ENCODE results near the gene CIROP.

The CIROP gene

DNA sequence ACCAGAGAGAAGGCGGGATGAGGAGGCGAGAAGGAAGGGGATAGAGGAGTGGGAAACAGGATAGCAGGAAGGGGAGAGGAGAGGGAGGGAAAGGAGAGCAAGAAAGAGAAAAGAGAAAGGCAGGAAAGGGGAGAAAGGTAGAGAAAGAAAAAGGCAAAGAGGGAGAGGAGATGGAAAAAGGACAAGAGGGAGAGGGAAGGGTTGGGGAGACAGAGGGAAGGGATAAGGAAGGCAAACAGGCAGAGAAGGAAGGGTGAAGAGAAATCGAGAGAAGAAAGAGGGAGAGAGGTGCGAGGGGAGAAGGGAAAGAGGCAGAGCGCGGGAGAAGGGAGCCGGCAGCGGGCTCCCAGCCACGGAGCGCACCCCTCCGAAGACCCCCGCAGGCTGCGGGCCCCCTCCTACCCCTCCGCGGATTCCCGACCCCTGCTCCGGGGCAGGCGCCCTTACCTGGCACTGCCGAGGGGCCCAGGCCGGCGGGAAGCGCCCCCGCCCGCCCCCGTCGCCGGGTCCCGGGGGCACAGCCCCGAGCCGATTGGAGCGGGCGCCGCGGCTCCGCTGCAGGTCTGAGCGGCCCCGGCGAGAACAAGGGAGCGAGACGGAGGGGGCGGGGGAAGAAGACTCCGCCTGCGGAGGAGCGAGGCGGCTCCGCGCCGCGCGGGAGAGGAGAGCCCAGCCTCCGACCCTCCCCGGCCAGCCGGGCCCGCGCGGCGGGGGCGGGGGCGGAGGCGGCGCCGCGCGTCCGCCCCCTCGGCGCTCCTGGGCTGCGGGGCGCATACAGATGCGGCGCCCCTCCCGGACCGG is 47.6 kb downstream of the CIROP start, which contains the start of gene CDH24:
CDH24 (minus strand) TSS at position 565 of the 801 bp plus-strand sequence. CDS start 1,787 bp downstream, outside the sequence.
- DNase-seq (ENCODE audit: low spot score) (peak; percentile 89), ATAC-seq (ENCODE audit: low read depth) (peak; percentile 64)
- H3K4me1 ChIP-seq (ENCODE audit: insufficient read depth, poor library complexity, severe bottlenecking): peaks cover 6% of the 10 kb centered on the region
- TF ChIP-seq, protein P1, sequence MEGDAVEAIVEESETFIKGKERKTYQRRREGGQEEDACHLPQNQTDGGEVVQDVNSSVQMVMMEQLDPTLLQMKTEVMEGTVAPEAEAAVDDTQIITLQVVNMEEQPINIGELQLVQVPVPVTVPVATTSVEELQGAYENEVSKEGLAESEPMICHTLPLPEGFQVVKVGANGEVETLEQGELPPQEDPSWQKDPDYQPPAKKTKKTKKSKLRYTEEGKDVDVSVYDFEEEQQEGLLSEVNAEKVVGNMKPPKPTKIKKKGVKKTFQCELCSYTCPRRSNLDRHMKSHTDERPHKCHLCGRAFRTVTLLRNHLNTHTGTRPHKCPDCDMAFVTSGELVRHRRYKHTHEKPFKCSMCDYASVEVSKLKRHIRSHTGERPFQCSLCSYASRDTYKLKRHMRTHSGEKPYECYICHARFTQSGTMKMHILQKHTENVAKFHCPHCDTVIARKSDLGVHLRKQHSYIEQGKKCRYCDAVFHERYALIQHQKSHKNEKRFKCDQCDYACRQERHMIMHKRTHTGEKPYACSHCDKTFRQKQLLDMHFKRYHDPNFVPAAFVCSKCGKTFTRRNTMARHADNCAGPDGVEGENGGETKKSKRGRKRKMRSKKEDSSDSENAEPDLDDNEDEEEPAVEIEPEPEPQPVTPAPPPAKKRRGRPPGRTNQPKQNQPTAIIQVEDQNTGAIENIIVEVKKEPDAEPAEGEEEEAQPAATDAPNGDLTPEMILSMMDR (IDR thresholded peaks at IDR 0.05; ENCODE audit: poor library complexity, severe bottlenecking): no peak
- no peaks in the 10 kb centered on the region for H3K9me3 ChIP-seq (ENCODE audit: severe bottlenecking)
- peak within 1 kb of the TSS; percentile 73 for H3K27ac ChIP-seq (ENCODE audit: poor library complexity, severe bottlenecking)
- no peaks in the 10 kb centered on the region for H3K27me3 ChIP-seq (ENCODE audit: insufficient read depth, poor library complexity, severe bottlenecking)
- peak within 1 kb of the TSS; percentile 76 for H3K4me3 ChIP-seq (ENCODE audit: severe bottlenecking)
- H3K36me3 ChIP-seq (ENCODE audit: low read depth): peaks cover 35% of the 10 kb centered on the region

DNA sequence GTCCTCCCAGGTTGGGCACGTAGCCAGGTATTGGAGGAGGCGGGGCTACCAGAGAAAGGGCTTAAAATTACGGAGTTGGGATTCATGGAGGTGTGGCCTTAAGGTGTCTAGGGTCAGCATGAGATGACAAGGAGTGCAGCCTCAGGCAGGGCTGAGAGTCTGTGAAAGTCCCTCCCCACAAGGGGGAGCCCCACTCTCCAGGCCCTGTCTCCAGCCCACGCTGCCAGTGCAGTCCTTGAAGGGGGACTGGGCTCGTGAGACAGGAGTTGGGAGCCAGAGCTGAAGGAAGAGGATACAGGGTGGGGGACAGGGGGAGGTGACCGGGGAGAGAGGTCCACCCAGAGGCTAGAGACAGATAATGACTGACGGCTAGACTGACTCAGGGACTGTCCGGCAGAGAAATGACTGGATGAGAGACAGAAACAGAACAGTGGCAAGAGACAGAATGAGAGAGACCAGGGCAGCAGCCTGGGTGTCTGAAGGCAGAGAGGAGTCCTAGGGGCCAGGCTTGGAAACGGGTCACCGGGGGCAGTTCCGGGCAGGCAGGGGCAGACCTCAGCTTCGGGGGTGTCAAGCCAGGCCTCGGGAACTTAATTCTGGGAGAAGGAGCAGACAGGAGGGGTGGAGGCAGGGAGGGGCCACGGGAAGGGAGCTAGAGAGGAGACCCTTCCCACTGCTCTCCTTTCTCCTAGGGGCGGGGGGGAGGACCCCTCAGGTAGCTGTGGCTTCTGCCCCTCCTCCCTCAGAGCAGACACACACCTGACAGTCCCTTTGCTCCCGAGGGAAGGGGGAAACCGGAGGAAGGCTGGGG is 48.4 kb downstream of the CIROP start:
- Histone ChIP-seq H3K4me1 (ENCODE audit: insufficient read depth, poor library complexity, severe bottlenecking) (no peaks in the 10 kb centered on the region), H3K36me3 (ENCODE audit: low read depth) (peaks cover 28% of the 10 kb centered on the region), H3K9me3 (ENCODE audit: severe bottlenecking) (no peaks in the 10 kb centered on the region), H3K27me3 (ENCODE audit: insufficient read depth, poor library complexity, severe bottlenecking) (no peaks in the 10 kb centered on the region), H3K4me3 (ENCODE audit: severe bottlenecking) (peak overlapping the region; percentile 76), H3K27ac (ENCODE audit: poor library complexity, severe bottlenecking) (peak overlapping the region; percentile 73)
- DNase-seq (ENCODE audit: low spot score): peak; percentile 85
- peak; percentile 71 for ATAC-seq (ENCODE audit: low read depth)
- TF ChIP-seq, protein P1 (IDR thresholded peaks at IDR 0.05; ENCODE audit: poor library complexity, severe bottlenecking): peak; percentile 98

DNA sequence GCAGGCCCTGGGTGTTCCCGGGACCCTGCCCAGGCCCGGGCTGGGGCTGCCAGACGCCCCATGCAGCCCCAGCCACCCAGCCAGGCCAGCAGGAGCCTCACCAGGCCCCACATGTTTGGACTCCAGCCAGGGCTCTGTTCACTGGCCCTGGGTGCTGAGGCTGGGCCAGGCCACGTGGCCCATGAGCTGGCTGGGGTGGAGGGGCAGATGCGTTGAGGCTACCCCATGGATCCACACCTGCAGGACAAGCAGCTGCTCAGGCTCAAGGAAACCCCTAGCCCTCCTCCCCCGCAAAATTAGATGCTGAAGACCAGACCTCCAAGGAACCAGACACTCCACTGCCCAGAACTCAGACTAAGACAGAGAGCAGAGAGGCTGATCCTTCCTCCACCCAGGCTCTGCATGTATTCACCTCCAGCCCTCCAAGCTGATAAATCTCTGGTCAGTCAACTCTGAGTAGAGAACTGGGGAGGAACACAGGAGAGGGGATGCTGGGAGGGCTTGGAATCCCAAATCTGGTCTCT is 49.1 kb downstream of the CIROP start:
- H3K9me3 ChIP-seq (ENCODE audit: severe bottlenecking): no peaks in the 10 kb centered on the region
- H3K27ac ChIP-seq (ENCODE audit: poor library complexity, severe bottlenecking): peak overlapping the region; percentile 73
- no peaks in the 10 kb centered on the region for H3K27me3 ChIP-seq (ENCODE audit: insufficient read depth, poor library complexity, severe bottlenecking)
- H3K4me1 ChIP-seq (ENCODE audit: insufficient read depth, poor library complexity, severe bottlenecking): no peaks in the 10 kb centered on the region
- no peak overlapping the region for H3K4me3 ChIP-seq (ENCODE audit: severe bottlenecking)
- TF ChIP-seq, protein P1 (IDR thresholded peaks at IDR 0.05; ENCODE audit: poor library complexity, severe bottlenecking): no peak
- DNase-seq (ENCODE audit: low spot score) (peak; percentile 67), ATAC-seq (ENCODE audit: low read depth) (no peak)
- H3K36me3 ChIP-seq (ENCODE audit: low read depth): peaks cover 22% of the 10 kb centered on the region

DNA sequence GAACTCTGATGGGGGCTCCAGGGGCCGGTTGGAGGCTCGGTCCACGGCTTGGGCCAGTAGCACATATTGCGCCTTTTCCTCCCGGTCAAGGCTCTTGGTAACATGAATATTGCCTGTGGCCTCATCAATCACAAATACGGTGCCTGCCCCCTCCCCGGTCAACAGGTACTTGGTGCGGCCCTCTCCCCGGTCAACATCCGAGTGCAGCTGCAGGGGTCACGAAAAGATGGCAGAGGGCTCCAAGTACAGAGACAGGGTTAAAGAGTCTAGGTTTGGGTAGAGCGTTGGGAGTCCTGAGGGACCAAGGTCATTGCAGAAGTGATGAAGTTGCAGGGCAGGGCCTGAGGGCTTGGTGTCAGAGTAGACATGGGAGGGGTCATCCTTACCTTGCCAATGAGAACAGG is 49.6 kb downstream of the CIROP start:
- DNase-seq (ENCODE audit: low spot score): peak; percentile 62
- no peak overlapping the region for H3K4me3 ChIP-seq (ENCODE audit: severe bottlenecking)
- TF ChIP-seq, protein P1 (IDR thresholded peaks at IDR 0.05; ENCODE audit: poor library complexity, severe bottlenecking): no peak
- H3K4me1 ChIP-seq (ENCODE audit: insufficient read depth, poor library complexity, severe bottlenecking): no peaks in the 10 kb centered on the region
- H3K27ac ChIP-seq (ENCODE audit: poor library complexity, severe bottlenecking): no peak overlapping the region
- no peak for ATAC-seq (ENCODE audit: low read depth)
- H3K9me3 ChIP-seq (ENCODE audit: severe bottlenecking): no peaks in the 10 kb centered on the region
- peaks cover 17% of the 10 kb centered on the region for H3K36me3 ChIP-seq (ENCODE audit: low read depth)
- H3K27me3 ChIP-seq (ENCODE audit: insufficient read depth, poor library complexity, severe bottlenecking): no peaks in the 10 kb centered on the region
